Activated CD4-positive, alpha-beta T cell treated with anti-CD3 and anti-CD28 coated beads, Interleukin-2, amount 10 ng/mL, durations not matched to agents 7 days and 5 days (primary cell): ENCODE data around the gene CCDC169. TPM values are rescaled to one million over a fixed set of nuclear protein-coding genes. Genes with fewer than 3 reads are reported as not detected.

Experiments
- CTCF ChIA-PET: fragments of 350-600 bp; sonication (Branson Sonifier 250); formaldehyde crosslinking; loops from one replicate; lab custom pipeline; 2021; ENCODE audit warnings: antibody characterized with exemption; lab: Charles Lee
- POLR2A ChIA-PET: fragments of 350-600 bp; sonication (Branson Sonifier 250); formaldehyde crosslinking; loops from one replicate; lab custom pipeline; 2021; ENCODE audit warnings: antibody characterized with exemption; lab: Charles Lee
- DNase-seq: peaks from one replicate; pipeline ENCODE4 v3.0.0-alpha.2; 2020
- H3K27ac Mint-ChIP-seq: one replicate; pipeline ENCODE4 v1.8.0; 2021; ENCODE audit warnings: mild to moderate bottlenecking, moderate library complexity, mixed read lengths
- H3K27me3 Mint-ChIP-seq: one replicate; pipeline ENCODE4 v1.8.0; 2021; ENCODE audit warnings: mixed read lengths
- H3K36me3 Mint-ChIP-seq: one replicate; pipeline ENCODE4 v1.8.0; 2021; ENCODE audit warnings: low read depth, mixed read lengths
- H3K4me1 Mint-ChIP-seq: one replicate; pipeline ENCODE4 v1.8.0; 2021; ENCODE audit warnings: mixed read lengths
- H3K4me3 Mint-ChIP-seq: one replicate; pipeline ENCODE4 v1.8.0; 2021; ENCODE audit warnings: mild to moderate bottlenecking, moderate library complexity, mixed read lengths
- H3K9me3 Mint-ChIP-seq: one replicate; pipeline ENCODE4 v1.8.0; 2021; ENCODE audit warnings: mixed read lengths
- total RNA-seq, 2 experiments: library from RNA; stranded (reverse); gene quantifications; one replicate each; pipeline ENCODE4 v1.2.3, GENCODE V29; 2021

CCDC169 gene
- total RNA-seq: under 1 TPM in 1 of 2 experiments, not detected in 1; 0.17 TPM

DNA sequence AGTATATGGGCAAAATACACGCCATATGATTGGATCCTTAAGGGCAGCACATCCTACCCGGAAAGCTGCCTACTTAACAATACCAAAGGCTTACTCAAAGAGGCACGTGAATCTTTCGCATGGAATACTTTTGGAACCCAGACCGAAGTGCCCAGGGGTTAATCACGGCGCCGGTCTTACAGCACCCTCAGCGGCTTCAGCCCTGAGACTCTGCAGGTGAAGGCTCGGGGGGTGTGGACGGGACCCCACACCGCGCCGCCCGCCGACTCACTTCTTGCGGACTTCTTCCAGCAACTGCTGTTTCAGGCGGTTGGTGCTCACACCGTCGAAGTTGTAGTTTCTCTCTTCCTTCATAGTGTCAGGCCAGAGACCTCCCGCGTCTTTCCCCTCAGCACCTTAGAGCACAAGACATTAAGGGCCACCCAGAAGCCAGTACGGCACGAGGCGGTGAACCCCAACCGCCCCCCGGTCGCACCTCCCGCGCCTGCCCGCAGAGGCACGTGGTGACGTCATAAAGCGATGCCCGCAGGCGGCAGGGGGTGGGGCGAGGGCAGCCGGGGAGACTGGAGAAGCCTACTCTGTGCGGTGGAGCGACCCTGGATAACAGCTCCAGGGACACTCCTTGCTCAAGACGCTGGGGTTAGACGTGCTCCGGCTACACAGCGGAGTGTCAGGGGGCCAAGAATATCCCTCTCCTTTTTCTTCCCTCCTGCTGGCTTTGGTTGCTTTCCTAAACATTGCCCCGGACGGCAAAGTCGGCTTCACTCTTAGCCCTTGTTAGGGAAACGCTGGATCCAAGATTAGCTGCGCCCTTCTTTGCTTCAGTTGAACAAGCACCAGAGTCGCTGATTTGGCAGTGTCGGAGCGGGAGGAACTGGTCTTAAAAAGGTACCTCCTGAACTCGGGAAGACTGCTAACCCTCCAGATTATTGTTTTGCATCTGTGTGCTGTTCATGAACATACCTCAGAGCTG lies at the start of gene CCDC169:
Gene CCDC169 (minus strand): TSS at position 449 of the 973 bp plus-strand sequence. CDS start 95 bp downstream, at position 354.
- CTCF ChIA-PET: interaction anchor here (1.0 to 1.5 kb wide), 3 partner anchors 10 to 15 kb away, joined by 3 to 4 read pairs (median 4); no protein-coding TSS in a partner anchor
- H3K4me3 Mint-ChIP-seq: peak within 1 kb of the TSS; percentile 73
- DNase-seq: peak; percentile 71

GRCh38 chr13:36346222-36347083 lies 48.8 kb upstream of the CCDC169 start, which contains the start of gene SPART:
SPART (minus strand) TSS chr13:36346394; CDS start chr13:36335830, 10,564 bp downstream.
- POLR2A ChIA-PET: no interaction called here
- Mint-ChIP-seq H3K27me3 (no peaks in the 10 kb centered on the region), H3K27ac (peak within 1 kb of the TSS; percentile 98), H3K9me3 (no peaks in the 10 kb centered on the region), H3K36me3 (no peaks in the 10 kb centered on the region), H3K4me3 (peak within 1 kb of the TSS; percentile 90), H3K4me1 (peaks cover 28% of the 10 kb centered on the region)
- CTCF ChIA-PET: interaction anchor here (0.6 to 2.0 kb wide), 11 partner anchors 9 to 654 kb away, joined by 3 to 12 read pairs (median 3); no protein-coding TSS in a partner anchor
- peak; percentile 93 for DNase-seq

More for the DNA sequence above, at the start of gene CCDC169:
- Mint-ChIP-seq H3K36me3 (peaks cover 6% of the 10 kb centered on the region), H3K27me3 (peaks cover 36% of the 10 kb centered on the region), H3K9me3 (no peaks in the 10 kb centered on the region), H3K4me1 (peaks cover 13% of the 10 kb centered on the region), H3K27ac (peak within 1 kb of the TSS; percentile 21)
- POLR2A ChIA-PET: no interaction called here

DNA sequence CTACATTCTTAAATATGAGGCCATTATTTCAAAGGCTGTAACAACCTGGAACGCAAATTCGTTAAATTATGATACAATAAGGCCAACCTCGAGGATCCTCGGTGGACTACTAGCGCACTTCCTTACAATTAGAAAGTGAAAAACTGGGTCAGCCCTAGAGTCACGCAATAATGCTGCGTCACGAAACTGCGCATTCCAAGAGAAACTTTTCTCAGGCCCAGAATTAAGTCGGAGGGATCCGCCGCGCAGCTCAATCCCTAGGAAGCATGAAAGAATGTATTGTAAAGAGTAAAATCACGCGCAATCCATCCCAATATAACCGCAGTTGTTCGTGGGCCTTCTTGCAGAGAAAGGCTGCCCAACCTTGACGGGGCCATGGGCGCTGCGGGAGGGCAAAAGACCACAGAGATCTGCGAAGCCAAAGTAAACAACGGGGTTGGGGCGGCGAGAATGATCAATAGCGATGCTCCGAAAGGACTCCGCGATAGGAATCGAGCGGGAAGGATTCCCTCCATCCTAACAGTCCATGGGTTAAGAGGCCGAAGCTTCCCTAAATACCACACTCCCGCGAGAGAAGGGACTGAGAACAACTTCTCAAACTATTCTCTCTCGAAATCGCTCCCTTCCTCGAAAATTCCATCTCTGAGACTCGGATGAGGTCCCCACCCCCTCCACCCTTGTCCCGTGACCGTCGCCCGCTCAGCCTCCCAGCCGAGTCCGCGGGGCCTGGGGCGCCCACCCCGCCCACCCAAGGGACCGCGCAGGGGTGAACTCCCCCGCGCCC lies 48.0 kb upstream of the CCDC169 start:
- no peaks in the 10 kb centered on the region for H3K9me3 Mint-ChIP-seq
- DNase-seq: peak; percentile 48
- POLR2A ChIA-PET: interaction anchor here (0.9 kb wide), 1 partner anchor 72 kb away, joined by 3 read pairs; no protein-coding TSS in a partner anchor
- peak overlapping the region; percentile 90 for H3K4me3 Mint-ChIP-seq
- H3K36me3 Mint-ChIP-seq: no peaks in the 10 kb centered on the region
- H3K4me1 Mint-ChIP-seq: peaks cover 28% of the 10 kb centered on the region
- CTCF ChIA-PET: interaction anchor here (0.6 to 1.3 kb wide), 3 partner anchors 13 to 654 kb away, joined by 3 read pairs; no protein-coding TSS in a partner anchor
- peak overlapping the region; percentile 98 for H3K27ac Mint-ChIP-seq
- no peaks in the 10 kb centered on the region for H3K27me3 Mint-ChIP-seq

DNA sequence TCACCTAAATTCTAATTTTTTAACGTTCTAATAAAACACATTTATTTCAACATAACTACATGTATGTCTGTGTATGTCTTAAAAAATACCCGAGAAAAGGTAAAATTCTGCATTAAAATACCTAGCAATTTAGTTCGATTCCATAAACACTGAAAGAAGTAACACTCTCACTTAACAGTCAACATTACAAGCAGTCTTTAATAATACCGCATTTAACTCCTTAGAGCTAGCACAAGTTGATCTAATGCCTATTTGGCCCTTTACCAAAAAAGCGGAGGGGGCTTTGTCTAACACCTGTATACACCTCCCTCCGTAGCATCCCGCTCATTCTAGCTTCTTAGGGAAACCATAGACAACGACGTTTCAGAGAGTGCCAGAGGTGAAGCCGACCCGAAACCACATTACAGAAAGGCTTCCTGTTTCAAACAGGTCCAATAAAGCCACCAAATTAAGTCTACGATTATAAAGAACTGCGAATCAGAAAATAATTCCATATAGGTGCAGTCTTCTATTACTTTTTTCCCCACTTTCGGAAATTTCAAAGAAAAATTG lies 47.3 kb upstream of the CCDC169 start:
- Mint-ChIP-seq H3K4me1 (peaks cover 28% of the 10 kb centered on the region), H3K27me3 (no peaks in the 10 kb centered on the region), H3K4me3 (peak overlapping the region; percentile 90), H3K27ac (peak overlapping the region; percentile 98), H3K36me3 (no peaks in the 10 kb centered on the region), H3K9me3 (no peaks in the 10 kb centered on the region)
- ChIA-PET CTCF (no interaction called here), POLR2A (interaction anchor here (0.9 kb wide), 1 partner anchor 72 kb away, joined by 3 read pairs; no protein-coding TSS in a partner anchor)
- peak; percentile 41 for DNase-seq

DNA sequence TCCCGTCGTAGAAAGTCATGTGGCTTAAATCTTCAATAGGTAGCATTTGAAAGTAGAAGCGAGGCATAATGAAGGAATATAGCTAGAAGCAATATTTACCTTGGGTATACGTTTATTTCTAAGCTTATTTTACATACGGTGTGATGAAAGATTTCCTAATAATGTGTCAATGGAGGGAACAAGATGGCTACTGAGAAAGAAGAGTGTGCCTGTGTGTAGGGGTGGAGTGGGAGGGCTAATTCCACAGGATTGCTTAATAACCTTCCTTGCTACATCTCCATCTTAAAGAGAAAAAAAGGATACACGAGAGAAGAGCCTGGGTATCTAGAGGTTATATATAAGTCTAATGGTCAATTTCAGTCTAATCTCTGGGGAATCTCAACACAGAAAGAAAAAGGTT lies 46.6 kb upstream of the CCDC169 start:
- Mint-ChIP-seq H3K9me3 (no peaks in the 10 kb centered on the region), H3K4me1 (peaks cover 30% of the 10 kb centered on the region), H3K27me3 (no peaks in the 10 kb centered on the region), H3K27ac (peak overlapping the region; percentile 73), H3K36me3 (no peaks in the 10 kb centered on the region), H3K4me3 (peak overlapping the region; percentile 20)
- CTCF ChIA-PET: no interaction called here
- DNase-seq: no peak
- POLR2A ChIA-PET: no interaction called here

DNA sequence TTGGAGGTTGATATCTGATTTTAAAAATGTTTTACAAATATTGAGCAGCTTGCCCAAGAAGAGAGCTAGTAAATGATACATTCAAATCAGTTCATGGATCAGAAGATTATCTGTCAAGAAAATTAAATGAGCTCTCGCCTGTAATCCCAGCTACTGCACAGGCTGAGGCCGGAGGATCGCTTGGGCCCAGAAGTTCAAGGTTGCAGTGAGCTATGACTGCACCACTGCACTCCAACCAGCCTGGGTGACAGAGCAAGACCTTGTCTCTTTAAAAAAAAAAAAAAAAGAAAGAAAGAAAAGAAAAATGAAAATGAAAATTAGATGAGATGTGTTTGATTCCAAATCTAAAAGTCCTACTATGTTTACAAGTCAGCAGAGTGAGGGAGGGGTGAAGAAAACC lies 46.2 kb upstream of the CCDC169 start:
- ChIA-PET POLR2A (no interaction called here), CTCF (interaction anchor here (0.6 kb wide), 1 partner anchor 472 kb away, joined by 4 read pairs; no protein-coding TSS in a partner anchor)
- peaks cover 2% of the 10 kb centered on the region for H3K36me3 Mint-ChIP-seq
- no peaks in the 10 kb centered on the region for H3K9me3 Mint-ChIP-seq
- DNase-seq: no peak
- H3K27ac Mint-ChIP-seq: peak overlapping the region; percentile 73
- H3K27me3 Mint-ChIP-seq: no peaks in the 10 kb centered on the region
- H3K4me3 Mint-ChIP-seq: peak overlapping the region; percentile 20
- H3K4me1 Mint-ChIP-seq: peaks cover 32% of the 10 kb centered on the region

- Mint-ChIP-seq H3K4me1 (peaks cover 32% of the 10 kb centered on the region), H3K27me3 (no peaks in the 10 kb centered on the region), H3K36me3 (peaks cover 2% of the 10 kb centered on the region), H3K9me3 (no peaks in the 10 kb centered on the region), H3K4me3 (no peak overlapping the region), H3K27ac (no peak overlapping the region)
- POLR2A ChIA-PET: no interaction called here
- DNase-seq: no peak
- CTCF ChIA-PET: interaction anchor here (0.9 kb wide), 1 partner anchor 17 kb away, joined by 3 read pairs; no protein-coding TSS in a partner anchor
Measured at GRCh38 chr13:36342715-36343114, 45.1 kb upstream of the CCDC169 start.

- H3K36me3 Mint-ChIP-seq: peaks cover 6% of the 10 kb centered on the region
Measured at GRCh38 chr13:36341718-36342117, 44.1 kb upstream of the CCDC169 start.

GRCh38 chr13:36339600-36340155 lies 42.1 kb upstream of the CCDC169 start:
- peaks cover 10% of the 10 kb centered on the region for H3K36me3 Mint-ChIP-seq
- no peak overlapping the region for H3K4me3 Mint-ChIP-seq
- CTCF ChIA-PET: interaction anchor here (0.9 kb wide), 1 partner anchor 8 kb away, joined by 3 read pairs; no protein-coding TSS in a partner anchor
- no peaks in the 10 kb centered on the region for H3K27me3 Mint-ChIP-seq
- H3K9me3 Mint-ChIP-seq: no peaks in the 10 kb centered on the region
- POLR2A ChIA-PET: no interaction called here
- DNase-seq: no peak
- H3K27ac Mint-ChIP-seq: no peak overlapping the region
- H3K4me1 Mint-ChIP-seq: peaks cover 38% of the 10 kb centered on the region

More at GRCh38 chr13:36341718-36342117, 44.1 kb upstream of the CCDC169 start:
- POLR2A ChIA-PET: no interaction called here
- no peak for DNase-seq
- H3K4me1 Mint-ChIP-seq: peaks cover 35% of the 10 kb centered on the region
- CTCF ChIA-PET: no interaction called here
- no peaks in the 10 kb centered on the region for H3K27me3 Mint-ChIP-seq
- H3K9me3 Mint-ChIP-seq: no peaks in the 10 kb centered on the region
- no peak overlapping the region for H3K27ac Mint-ChIP-seq
- H3K4me3 Mint-ChIP-seq: no peak overlapping the region

DNA sequence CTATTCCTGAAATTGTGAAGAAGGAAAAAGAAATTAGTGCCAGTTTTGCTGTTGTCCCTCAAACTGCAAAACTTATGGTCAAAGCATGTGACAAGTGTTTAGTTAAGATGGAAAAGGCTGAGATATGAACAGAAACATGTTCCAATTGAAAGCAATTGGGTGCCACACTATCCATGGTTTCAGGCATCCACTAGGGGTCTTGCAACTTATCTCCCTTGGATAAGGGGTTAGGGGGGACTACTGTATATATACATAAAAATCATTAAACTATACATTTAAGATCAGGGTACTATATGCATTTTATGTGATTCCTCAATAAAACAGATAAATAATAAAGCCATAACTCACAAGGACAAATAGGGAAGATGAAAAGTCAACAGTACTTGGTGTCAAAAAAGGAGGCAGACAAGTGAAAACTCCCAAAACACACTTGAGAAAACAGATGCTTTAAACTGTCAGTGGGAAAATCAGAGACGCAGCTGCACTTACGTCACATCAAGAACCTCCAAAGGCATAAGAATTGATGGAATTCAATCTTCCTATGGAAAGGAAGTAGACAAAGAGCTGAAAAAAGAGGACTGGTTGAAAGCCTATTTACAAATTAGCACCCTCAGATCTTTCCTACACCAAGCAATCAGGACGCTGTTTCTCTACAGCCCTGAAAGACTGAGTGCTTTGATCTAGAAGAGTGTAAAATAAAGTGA lies 40.5 kb upstream of the CCDC169 start:
- H3K27ac Mint-ChIP-seq: no peak overlapping the region
- DNase-seq: no peak
- CTCF ChIA-PET: no interaction called here
- H3K27me3 Mint-ChIP-seq: no peaks in the 10 kb centered on the region
- no peak overlapping the region for H3K4me3 Mint-ChIP-seq
- POLR2A ChIA-PET: no interaction called here
- peaks cover 37% of the 10 kb centered on the region for H3K4me1 Mint-ChIP-seq
- H3K9me3 Mint-ChIP-seq: no peaks in the 10 kb centered on the region
- peaks cover 15% of the 10 kb centered on the region for H3K36me3 Mint-ChIP-seq

DNA sequence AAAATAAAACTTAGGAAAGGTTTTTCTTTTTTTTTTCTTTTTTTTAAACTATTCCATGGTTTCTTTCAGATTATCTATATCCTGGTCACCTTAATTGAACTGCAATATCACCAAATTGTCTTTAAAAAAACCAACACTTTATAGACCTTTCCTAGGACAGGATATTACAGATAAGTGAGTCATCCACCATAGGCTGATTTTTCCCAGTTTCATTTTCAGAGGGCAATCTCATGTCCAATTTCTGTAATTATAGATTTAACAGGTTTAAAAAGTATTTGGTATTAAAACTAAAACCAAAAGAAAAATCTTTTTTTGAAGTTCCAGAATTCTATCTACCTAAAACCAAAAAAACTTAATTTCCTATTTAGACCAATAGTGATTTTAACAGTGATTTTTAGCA lies 35.4 kb upstream of the CCDC169 start:
- Mint-ChIP-seq H3K9me3 (no peaks in the 10 kb centered on the region), H3K27ac (no peak overlapping the region), H3K4me3 (no peak overlapping the region), H3K4me1 (peaks cover 29% of the 10 kb centered on the region), H3K36me3 (peaks cover 33% of the 10 kb centered on the region), H3K27me3 (no peaks in the 10 kb centered on the region)
- no peak for DNase-seq
- CTCF ChIA-PET: interaction anchor here (1.1 kb wide), 1 partner anchor 13 kb away, joined by 3 read pairs; no protein-coding TSS in a partner anchor
- POLR2A ChIA-PET: no interaction called here
